Endothelial cell of umbilical vein (primary cell): ENCODE data around the gene ZNF488. TPM values are rescaled to one million over a fixed set of nuclear protein-coding genes. Genes with fewer than 3 reads are reported as not detected.

ENCODE experiments used
- BruUV-seq: library from RNA; stranded (reverse); fragments of 400-500 nt; replicated peaks from 2 replicates; lab custom pipeline; 2021; lab: Mats Ljungman, UMichigan
- CTCF ChIA-PET: fragments of 300-600, 350-600 bp; sonication (Branson Sonifier 250); formaldehyde crosslinking; loops from one replicate; lab custom pipeline; 2021; ENCODE audit warnings: antibody characterized with exemption, inconsistent platforms; lab: Charles Lee
- POLR2A ChIA-PET: fragments of 300-600, 350-600 bp; sonication (Branson Sonifier 250); formaldehyde crosslinking; loops from one replicate; lab custom pipeline; 2021; ENCODE audit warnings: antibody characterized with exemption, inconsistent platforms; lab: Charles Lee
- DNase-seq: peaks from one replicate; pipeline ENCODE4 v3.0.0-alpha.2; 2011; ENCODE audit warnings: low read depth, low spot score
- FAIRE-seq: peaks from 2 replicates; lab custom pipeline; 2011; peaks lifted over from hg19 to GRCh38; lab: Jason Lieb, UNC
- H2AFZ ChIP-seq: 2 replicates; pipeline ENCODE4 v1.6.0; 2012; ENCODE audit warnings: low read depth, low read length, control low read depth, inconsistent platforms
- H3K27ac ChIP-seq: 2 replicates; pipeline ENCODE4 v1.5.1; 2011; ENCODE audit warnings: low read depth, mild to moderate bottlenecking, control low read depth, low read length, moderate library complexity; ENCODE audit not compliant: insufficient read depth
- H3K27me3 ChIP-seq, 2 experiments: 2 replicates each; pipeline versions ENCODE4 v1.6.0 to v1.6.1; 2011; ENCODE audit warnings: low read length in 2 of 2, mixed read lengths in 1 of 2; ENCODE audit not compliant: control insufficient read depth in 2 of 2, insufficient read depth in 2 of 2
- H3K36me3 ChIP-seq, 2 experiments: 2 replicates in 1 of 2; 3 replicates in 1 of 2; pipeline ENCODE4 v1.5.1; 2011; ENCODE audit warnings: low read length in 2 of 2, mild to moderate bottlenecking in 1 of 2, moderate library complexity in 1 of 2; ENCODE audit not compliant: control insufficient read depth in 2 of 2, insufficient read depth in 2 of 2; ENCODE audit errors: extremely low read depth in 1 of 2
- H3K4me1 ChIP-seq: 3 replicates; pipeline ENCODE4 v1.5.1; 2011; ENCODE audit warnings: mild to moderate bottlenecking, low read length; ENCODE audit not compliant: control insufficient read depth, insufficient read depth; ENCODE audit errors: extremely low read depth
- H3K4me2 ChIP-seq: 2 replicates; pipeline ENCODE4 v1.6.1; 2011; ENCODE audit warnings: low read length, control low read depth, mixed read lengths; ENCODE audit not compliant: insufficient read depth
- H3K4me3 ChIP-seq, 3 experiments: fragments of 200-600 bp in 1 of 3; sonication (generic), shearing (Covaris generic) in 1 of 3; replicated peaks in 1 of 3; 2 replicates each; pipeline ENCODE4 v1.5.1; 2011 to 2016; ENCODE audit warnings: control low read depth in 3 of 3, low read length in 3 of 3, mild to moderate bottlenecking in 2 of 3, inconsistent platforms in 1 of 3, low read depth in 1 of 3, moderate library complexity in 1 of 3; ENCODE audit not compliant: insufficient read depth in 1 of 3
- H3K79me2 ChIP-seq: 2 replicates; pipeline ENCODE4 v1.6.0; 2012; ENCODE audit warnings: low read length, inconsistent platforms; ENCODE audit not compliant: control insufficient read depth, insufficient read depth
- H3K9ac ChIP-seq: replicated peaks from 2 replicates; pipeline ENCODE3; 2011; ENCODE audit warnings: low read length, control low read depth; ENCODE audit not compliant: insufficient read depth; ENCODE audit errors: extremely low read depth
- H3K9me1 ChIP-seq: replicated peaks from 3 replicates; pipeline ENCODE4 v1.6.0; 2011; ENCODE audit warnings: mild to moderate bottlenecking, low read length; ENCODE audit not compliant: control insufficient read depth, insufficient read depth; ENCODE audit errors: extremely low read depth
- H3K9me3 ChIP-seq: replicated peaks from 2 replicates; pipeline ENCODE4 v1.5.1; 2012; ENCODE audit warnings: low read length, inconsistent platforms; ENCODE audit not compliant: control insufficient read depth, insufficient read depth
- H4K20me1 ChIP-seq: replicated peaks from 2 replicates; pipeline ENCODE3; 2011; ENCODE audit warnings: mild to moderate bottlenecking, low read length; ENCODE audit not compliant: control insufficient read depth, insufficient read depth; ENCODE audit errors: extremely low read depth
- EZH2 ChIP-seq: IDR thresholded peaks from 2 replicates; pipeline ENCODE4 v1.6.1; 2012; ENCODE audit warnings: borderline replicate concordance, low read depth, mild to moderate bottlenecking, moderate library complexity, low read length, inconsistent platforms; ENCODE audit not compliant: severe bottlenecking
- FOS ChIP-seq: IDR thresholded peaks from 2 replicates; pipeline ENCODE4 v1.6.1; 2011; ENCODE audit warnings: mild to moderate bottlenecking, low read length, moderate library complexity, borderline replicate concordance; ENCODE audit not compliant: insufficient read depth
- GATA2 ChIP-seq: IDR thresholded peaks from 2 replicates; pipeline ENCODE4 v1.7.0; 2011; ENCODE audit warnings: low read depth, mild to moderate bottlenecking, moderate library complexity, mixed read lengths, low read length; ENCODE audit not compliant: insufficient read length, insufficient read depth
- JUN ChIP-seq: IDR thresholded peaks from 2 replicates; pipeline ENCODE4 v1.6.1; 2011; ENCODE audit warnings: borderline replicate concordance, low read depth; ENCODE audit not compliant: insufficient read length, insufficient read depth
- MAX ChIP-seq: IDR thresholded peaks from 2 replicates; pipeline ENCODE4 v1.6.1; 2011; ENCODE audit not compliant: insufficient read depth, insufficient read length
- POLR2A ChIP-seq: IDR thresholded peaks from 2 replicates; pipeline ENCODE4 v1.6.1; 2012; ENCODE audit warnings: low read depth, mild to moderate bottlenecking, control low read depth, low read length
- POLR2AphosphoS5 ChIP-seq: IDR thresholded peaks from 2 replicates; pipeline ENCODE4 v1.6.1; 2012; ENCODE audit warnings: low read depth, mild to moderate bottlenecking, control low read depth, low read length, moderate library complexity; ENCODE audit not compliant: insufficient read depth
- dilution Hi-C: fragments of 300-500 bp; cut with MboI; formaldehyde crosslinking; loops from one replicate; pipeline ENCODE4 v1.15.0; 2019; ENCODE audit warnings: low sequenced_read_pairs; ENCODE audit not compliant: extremely low pct_ligation_motif_present
- intact Hi-C: fragments of 100-400 bp; cut with micrococcal nuclease; formaldehyde crosslinking; loops from one replicate; pipeline ENCODE4 v1.10.0; 2022
- polyA plus RNA-seq, 4 experiments: library from polyadenylated mRNA; depleted of rRNA in 3 of 4; stranded (reverse) in 3 of 4; unstranded in 1 of 4; fragments of >200 nt; gene quantifications; 2 replicates each; pipeline versions ENCODE4 v1.2.1 to v1.2.3, GENCODE V29; 2011 to 2012; ENCODE audit warnings: missing spikeins in 1 of 4
- total RNA-seq: library from RNA; stranded (reverse); gene quantifications from 2 replicates; pipeline ENCODE4 v1.2.3, GENCODE V29; 2021
- TF ChIP-seq, protein P1 (sequence below), 2 donors: IDR thresholded peaks; 1 replicate in 1 of 2; 2 replicates in 1 of 2; pipeline ENCODE4 v1.5.1; 2011; ENCODE audit warnings: low read length in 2 of 2, mild to moderate bottlenecking in 2 of 2, moderate library complexity in 2 of 2, control low read depth in 1 of 2, inconsistent platforms in 1 of 2, low read depth in 1 of 2; ENCODE audit not compliant: insufficient read depth in 1 of 2; ENCODE audit errors: extremely low read depth in 1 of 2

ZNF488 gene
- total and polyA plus RNA-seq, 2 donors (not counting 3 experiments of a cell fraction or from before 2014, with no cell fraction given): 0.21 to 0.38 TPM

GRCh38 chr10:47332371-47332770 is 51.7 kb downstream of the ZNF488 start:
- BruUV-seq: no TSS peak
- Histone ChIP-seq H3K79me2 (no peaks in the 10 kb centered on the region), H4K20me1 (no peaks in the 10 kb centered on the region), H3K27ac (no peak overlapping the region), H2AFZ (no peak overlapping the region), H3K27me3 (peaks cover 0 to 4% of the 10 kb centered on the region in 2 experiments), H3K4me1 (no peaks in the 10 kb centered on the region), H3K4me2 (no peak overlapping the region), H3K9me1 (no peaks in the 10 kb centered on the region), H3K9ac (no peak overlapping the region), H3K9me3 (no peaks in the 10 kb centered on the region), H3K4me3 (no peak overlapping the region), H3K36me3 (no peaks in the 10 kb centered on the region)
- POLR2A ChIA-PET: no interaction called here
- FAIRE-seq (no peak), DNase-seq (no peak)
- intact Hi-C loops (no loop called here), dilution Hi-C loops (no loop called here)
- no peak for TF ChIP-seq JUN
- no peak for TF ChIP-seq GATA2
- TF ChIP-seq MAX: no peak
- no peak for TF ChIP-seq POLR2A
- TF ChIP-seq EZH2: no peak
- TF ChIP-seq, protein P1, sequence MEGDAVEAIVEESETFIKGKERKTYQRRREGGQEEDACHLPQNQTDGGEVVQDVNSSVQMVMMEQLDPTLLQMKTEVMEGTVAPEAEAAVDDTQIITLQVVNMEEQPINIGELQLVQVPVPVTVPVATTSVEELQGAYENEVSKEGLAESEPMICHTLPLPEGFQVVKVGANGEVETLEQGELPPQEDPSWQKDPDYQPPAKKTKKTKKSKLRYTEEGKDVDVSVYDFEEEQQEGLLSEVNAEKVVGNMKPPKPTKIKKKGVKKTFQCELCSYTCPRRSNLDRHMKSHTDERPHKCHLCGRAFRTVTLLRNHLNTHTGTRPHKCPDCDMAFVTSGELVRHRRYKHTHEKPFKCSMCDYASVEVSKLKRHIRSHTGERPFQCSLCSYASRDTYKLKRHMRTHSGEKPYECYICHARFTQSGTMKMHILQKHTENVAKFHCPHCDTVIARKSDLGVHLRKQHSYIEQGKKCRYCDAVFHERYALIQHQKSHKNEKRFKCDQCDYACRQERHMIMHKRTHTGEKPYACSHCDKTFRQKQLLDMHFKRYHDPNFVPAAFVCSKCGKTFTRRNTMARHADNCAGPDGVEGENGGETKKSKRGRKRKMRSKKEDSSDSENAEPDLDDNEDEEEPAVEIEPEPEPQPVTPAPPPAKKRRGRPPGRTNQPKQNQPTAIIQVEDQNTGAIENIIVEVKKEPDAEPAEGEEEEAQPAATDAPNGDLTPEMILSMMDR (IDR thresholded peaks at IDR 0.05; ENCODE audit: extremely low read depth in 1 of 2, insufficient read depth in 1 of 2, low read depth in 1 of 2, low read length in 2 of 2): no peak
- no peak for TF ChIP-seq POLR2AphosphoS5
- no peak for TF ChIP-seq FOS
- CTCF ChIA-PET: interaction anchor here (1.4 kb wide), 1 partner anchor 285 kb away, joined by 3 read pairs; no protein-coding TSS in a partner anchor
